ENCODE measurements around the gene DPP6.

DPP6 gene

DNA sequence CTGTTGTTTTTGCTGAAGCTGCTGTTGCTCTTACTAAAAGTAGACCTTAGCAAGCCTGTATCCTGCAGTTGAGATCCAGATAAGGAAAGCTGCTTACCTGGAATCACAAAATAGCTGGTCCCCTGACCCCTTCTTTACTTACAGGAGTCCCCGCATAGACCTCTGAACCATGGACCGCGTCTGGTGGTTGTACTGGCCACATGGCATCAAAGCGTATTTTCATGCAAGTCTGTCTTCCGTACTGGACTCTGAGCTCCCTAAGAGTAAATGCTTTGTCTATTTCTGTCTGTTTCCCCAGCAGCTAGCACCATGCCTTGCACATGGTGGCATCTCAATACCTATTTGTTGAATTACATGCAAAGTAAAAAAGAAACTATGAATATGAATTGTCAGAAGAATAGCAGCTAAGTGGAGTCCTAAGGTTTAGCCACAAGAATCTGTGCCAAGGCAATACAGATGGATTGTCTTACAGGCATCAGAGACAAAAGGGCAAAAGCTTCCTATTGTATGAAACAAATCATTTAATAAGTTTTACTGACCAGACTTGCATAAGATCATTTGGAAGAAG, 791.6 kb downstream of the DPP6 start:
- DNase-seq, result no peak

GRCh38 chr7:154844499-154844898, 792.3 kb downstream of the DPP6 start:
- no peak for DNase-seq

DNA sequence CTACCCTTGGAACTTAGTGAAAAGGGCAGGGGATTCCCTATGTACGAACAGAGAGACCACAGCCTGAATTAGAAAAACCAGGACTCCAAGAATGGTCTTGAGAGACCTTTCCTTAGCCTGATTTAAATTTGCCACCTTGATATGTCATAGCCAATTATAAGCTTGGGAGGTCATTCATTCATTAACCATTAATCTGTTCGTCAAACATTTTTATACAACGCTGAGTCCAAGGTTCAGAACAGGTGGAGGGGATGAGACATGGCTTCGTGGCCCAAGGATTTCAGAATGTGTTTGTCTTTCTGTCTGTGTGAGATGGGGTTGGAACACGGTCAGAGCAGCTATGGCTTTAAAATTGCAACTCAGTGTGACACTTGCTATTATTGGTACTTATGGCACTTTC, 792.8 kb downstream of the DPP6 start:
- DNase-seq, result no peak

DNA sequence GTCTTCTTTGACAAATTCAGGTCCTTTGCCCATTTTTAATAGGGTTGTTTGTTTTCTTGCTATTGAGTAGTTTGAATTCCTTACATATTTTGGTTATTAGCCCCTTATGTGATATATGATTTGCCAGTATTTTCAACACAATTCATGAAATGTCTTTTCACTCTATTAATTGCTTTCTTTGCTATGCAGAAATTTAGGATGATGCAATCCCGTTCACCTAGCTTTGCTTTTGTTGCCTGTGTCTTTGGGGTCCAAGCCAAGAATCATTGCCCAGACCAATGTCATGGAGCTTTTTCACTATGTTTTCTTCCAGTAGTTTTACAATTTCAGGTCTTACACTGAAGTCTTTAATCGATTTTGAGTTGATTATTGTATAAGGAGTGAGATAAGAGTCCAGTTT, 796.3 kb downstream of the DPP6 start:
- no peak for DNase-seq

- DNase-seq, result no peak
Observed at GRCh38 chr7:154852205-154852604, 800.0 kb downstream of the DPP6 start.

- no peak for DNase-seq
Observed at GRCh38 chr7:154853063-154853726, 801.0 kb downstream of the DPP6 start.

DNA sequence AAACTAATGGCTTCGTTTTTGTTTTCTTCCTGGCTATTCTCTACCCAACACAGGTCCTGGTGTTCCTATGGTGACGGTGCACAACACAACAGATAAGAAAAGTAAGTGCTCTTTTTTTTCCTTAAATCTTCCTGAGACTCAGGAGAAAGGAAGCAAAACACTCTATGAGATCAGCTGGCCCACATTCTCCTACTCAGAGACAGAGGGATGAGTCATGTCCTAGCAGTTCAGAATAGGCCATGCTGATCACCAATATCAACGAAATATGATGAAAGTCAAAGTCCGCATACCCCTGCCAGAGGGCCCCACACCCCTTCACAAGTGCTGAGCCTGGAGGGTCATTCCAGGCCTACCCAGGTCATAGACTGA, 801.5 kb downstream of the DPP6 start:
- DNase-seq, result no peak

DNA sequence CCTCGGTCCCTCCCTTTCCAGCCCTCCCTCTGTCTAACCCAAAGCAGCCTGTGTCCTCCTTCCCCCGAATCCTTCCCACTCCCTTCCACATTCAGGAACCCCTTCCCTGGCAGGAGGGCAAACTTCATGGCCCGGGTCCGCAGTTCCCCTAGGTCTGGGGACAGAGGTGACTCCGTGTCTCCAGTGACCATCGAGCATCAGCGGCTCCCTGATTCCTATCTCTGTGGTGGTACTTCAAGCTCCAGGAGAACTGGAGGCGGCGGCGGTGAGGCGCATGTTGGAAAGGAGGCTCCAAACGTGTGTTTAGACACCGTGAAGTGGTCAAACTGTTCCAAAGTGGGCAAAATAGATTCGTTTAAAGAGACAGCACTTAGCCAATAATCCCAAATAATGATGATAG, 802.6 kb downstream of the DPP6 start:
- no peak for DNase-seq

GRCh38 chr7:154855366-154855765, 803.2 kb downstream of the DPP6 start:
- no peak for DNase-seq

DNA sequence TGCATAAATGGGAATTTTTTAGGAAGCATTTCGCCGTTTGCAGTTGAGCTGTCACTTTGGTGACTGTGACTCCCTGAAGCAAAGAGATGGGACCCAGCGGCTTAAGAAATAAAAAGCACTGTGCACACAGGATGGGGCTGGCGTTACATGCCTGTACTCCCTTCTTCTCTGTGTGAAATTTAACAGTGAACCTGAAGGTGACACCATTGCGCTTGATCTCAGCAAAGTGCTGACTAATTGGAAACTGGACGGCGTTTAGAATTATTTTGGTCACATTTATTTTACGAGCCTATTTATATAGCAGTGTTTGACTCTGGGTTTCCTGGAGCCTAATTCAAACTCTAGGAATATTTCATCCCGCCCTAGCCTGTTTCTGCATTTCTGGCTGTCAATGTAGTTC, 804.5 kb downstream of the DPP6 start:
- DNase-seq, result no peak

- DNase-seq, result no peak
Observed at GRCh38 chr7:154857240-154857639, 805.0 kb downstream of the DPP6 start.

DNA sequence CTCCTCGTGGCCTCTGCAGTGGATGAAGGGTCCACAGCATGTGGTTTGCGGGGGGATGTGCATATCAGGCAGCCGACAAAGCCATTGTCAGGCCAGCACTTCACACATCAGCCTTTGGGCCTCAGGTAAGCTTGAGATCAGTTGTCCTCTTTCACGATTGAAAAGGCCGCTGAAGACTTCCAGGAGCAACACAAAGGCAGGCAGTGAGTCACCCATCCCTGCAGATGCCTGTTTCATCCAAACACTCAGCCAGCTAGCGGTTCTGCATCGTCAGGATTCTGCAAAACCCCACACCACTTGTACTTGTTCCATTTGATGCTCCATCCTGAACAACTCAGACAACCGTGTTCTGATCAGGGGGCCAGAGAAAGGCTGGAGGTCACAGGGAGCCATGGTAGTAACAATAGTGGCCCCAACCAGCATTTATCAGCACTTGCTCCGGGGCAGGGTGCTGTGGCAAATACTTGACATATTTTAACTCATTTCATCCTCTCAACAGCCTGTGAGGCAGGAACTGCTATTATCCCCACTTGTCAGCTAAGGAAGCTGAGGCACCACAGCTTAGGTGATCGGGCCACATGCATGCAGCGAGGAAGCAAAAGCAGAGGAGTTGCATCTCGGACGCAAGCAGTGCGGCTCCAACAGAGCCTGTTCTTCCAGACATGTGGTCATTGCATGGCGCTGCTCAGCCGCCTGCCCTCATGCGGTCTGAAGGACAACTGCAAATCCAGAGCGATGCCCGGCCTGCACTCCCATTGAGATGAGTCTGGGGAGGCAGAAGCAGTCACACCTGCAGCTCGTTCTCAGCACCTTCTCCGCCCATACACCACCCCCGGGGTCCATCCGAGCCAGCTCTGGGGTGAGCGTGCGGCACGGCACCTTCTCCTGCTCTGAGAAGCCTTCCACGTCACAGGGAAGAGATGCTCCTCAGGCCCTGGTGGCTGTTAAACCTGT, 805.8 kb downstream of the DPP6 start:
- DNase-seq, result no peak

GRCh38 chr7:154858836-154859537, 806.8 kb downstream of the DPP6 start:
- no peak for DNase-seq

GRCh38 chr7:154859747-154860620, 807.8 kb downstream of the DPP6 start:
- no peak for DNase-seq

GRCh38 chr7:154860621-154861375, 808.6 kb downstream of the DPP6 start:
- no peak for DNase-seq

DNA sequence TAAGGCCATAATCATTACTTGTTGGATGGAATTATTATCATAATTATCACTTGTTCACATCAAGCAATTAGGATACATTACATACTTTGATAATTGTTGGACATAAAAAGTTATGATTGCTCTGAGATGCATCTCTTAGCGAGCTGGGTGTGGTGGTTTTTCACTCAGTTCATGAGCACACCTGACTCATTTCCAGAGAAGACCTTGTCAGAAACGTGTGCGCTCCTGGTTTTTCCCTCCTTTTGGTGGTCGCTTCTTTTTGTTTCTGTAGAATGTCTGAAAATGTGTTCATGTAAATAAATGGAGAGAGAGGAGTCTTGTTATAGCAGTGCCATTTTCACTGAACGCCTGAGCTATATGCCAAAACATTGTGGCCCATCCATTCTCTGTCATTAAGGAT, 809.4 kb downstream of the DPP6 start:
- DNase-seq, result no peak

DNA sequence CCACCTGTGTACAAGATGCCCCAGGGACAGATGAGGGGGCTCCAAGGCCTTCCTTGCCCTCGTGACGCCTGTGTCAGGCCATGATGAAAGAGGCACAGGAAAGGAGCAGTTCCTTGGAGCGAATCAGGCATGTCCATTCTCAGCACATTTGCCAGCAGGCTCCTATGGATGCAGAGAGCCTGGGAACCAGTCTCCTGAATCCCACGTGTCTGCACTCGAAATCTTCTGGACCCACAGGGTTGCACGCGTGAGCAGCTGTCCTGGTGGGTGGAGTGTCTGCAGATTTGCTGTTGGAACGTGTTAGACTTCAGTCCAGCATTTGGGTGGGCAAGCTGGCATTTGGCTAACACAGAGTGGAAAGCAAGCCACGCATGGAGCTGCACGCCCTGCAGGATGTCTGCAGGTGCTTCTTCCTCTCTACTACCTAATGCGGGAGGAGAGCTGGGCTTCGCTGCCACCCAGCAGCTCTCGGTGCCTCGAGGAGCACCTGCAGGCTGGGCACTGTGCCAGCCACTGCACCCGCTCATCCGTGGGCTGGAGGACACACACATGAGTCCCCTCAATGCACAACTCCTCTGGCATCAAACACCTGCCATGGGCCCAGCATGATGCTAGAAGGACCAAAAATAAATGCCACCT, 810.1 kb downstream of the DPP6 start:
- DNase-seq, result no peak

- no peak for DNase-seq
Observed at GRCh38 chr7:154863766-154864522, 811.7 kb downstream of the DPP6 start.

- no peak for DNase-seq
Observed at GRCh38 chr7:154864523-154864891, 812.3 kb downstream of the DPP6 start.

- no peak for DNase-seq
Observed at GRCh38 chr7:154865984-154866685, 813.9 kb downstream of the DPP6 start.
